Rectal smooth muscle tissue (tissue), 1 donor: ENCODE measurements around the gene DGCR6L.
"Not testable (repeated sequence)": the region's sequence is repeated elsewhere in the genome, so short reads cannot be mapped to it uniquely, and the experiment has no call there.

Experiments
- H3K27ac ChIP-seq: one replicate; pipeline ENCODE4 v1.7.0; 2013; ENCODE audit warnings: low read depth, low read length, inconsistent platforms
- H3K27me3 ChIP-seq: one replicate; pipeline ENCODE4 v1.7.0; 2013; ENCODE audit warnings: low read length; ENCODE audit not compliant: control insufficient read depth, insufficient read depth
- H3K36me3 ChIP-seq: one replicate; pipeline ENCODE4 v1.7.0; 2013; ENCODE audit warnings: low read length; ENCODE audit not compliant: control insufficient read depth, insufficient read depth
- H3K4me1 ChIP-seq: one replicate; pipeline ENCODE4 v1.7.0; 2013; ENCODE audit warnings: low read length; ENCODE audit not compliant: control insufficient read depth, insufficient read depth
- H3K4me3 ChIP-seq: one replicate; pipeline ENCODE4 v1.7.0; 2013; ENCODE audit warnings: low read length
- H3K9ac ChIP-seq: one replicate; pipeline ENCODE4 v1.7.0; 2013; ENCODE audit warnings: low read length

Gene DGCR6L

DNA sequence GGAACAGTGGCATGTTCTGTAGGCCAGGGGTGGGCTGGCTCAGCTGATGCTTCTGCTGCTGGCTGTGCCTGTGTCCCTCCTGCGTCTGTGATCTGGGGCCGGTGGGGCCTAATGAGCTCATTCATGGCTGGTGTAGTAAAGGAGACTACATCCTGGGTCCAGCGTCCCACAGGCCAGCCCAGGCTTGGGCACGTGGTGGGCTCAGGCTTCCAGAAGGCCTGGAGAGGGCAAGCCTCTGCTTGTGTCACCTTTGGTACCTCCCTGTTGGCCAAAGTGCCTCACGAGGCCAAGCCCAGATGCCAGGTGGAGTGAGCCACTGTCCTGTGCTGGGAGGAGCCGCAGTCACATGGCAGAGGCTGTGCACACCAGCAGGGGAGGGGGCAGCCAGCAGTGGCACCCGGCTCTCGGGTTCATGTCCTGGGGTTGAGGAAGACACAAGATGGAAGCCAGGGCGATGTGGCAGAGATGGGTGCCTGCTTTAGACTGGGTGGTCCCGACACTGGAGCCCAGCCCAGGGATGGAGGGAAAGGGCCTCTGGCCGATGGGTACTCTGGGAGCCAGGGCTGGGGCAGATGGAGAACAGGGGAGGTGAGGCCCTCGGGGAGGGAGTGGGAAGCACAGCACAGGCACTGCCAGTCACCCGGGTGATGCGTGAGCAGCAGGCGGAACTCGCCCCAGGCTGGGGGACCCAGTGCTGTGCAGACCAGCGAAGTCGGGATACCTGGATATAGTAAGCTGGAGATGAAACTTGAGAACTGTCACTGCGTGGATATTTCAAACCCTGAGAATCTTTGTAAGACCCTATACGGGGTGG lies 8.4 kb downstream of the DGCR6L start:
- H3K36me3 ChIP-seq, H3K27ac ChIP-seq, H3K4me1 ChIP-seq, H3K4me3 ChIP-seq, H3K9ac ChIP-seq, H3K27me3 ChIP-seq: not testable (repeated sequence)

DNA sequence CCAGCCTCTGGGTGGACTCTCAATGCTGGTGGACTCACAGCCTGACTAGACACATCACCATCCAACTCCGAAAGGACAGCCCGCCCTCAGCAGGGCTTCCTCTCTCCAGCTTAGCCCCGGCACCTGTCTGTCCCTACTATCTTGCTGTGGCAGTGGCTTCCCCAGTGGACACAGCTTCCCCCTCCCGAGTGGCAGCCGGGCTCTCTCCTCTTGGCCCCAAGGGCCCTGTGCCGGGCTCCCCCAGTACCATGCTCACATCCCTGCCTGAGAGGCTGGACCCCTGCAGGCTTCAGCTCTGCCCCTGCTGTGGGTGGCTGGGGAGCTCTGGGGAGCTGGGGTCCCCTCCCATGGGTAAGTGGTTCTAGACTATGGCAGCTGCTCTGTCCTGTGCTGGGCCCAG lies 9.1 kb downstream of the DGCR6L start:
- H3K4me3 ChIP-seq, H3K9ac ChIP-seq, H3K36me3 ChIP-seq, H3K27ac ChIP-seq, H3K27me3 ChIP-seq, H3K4me1 ChIP-seq: not testable (repeated sequence)

DNA sequence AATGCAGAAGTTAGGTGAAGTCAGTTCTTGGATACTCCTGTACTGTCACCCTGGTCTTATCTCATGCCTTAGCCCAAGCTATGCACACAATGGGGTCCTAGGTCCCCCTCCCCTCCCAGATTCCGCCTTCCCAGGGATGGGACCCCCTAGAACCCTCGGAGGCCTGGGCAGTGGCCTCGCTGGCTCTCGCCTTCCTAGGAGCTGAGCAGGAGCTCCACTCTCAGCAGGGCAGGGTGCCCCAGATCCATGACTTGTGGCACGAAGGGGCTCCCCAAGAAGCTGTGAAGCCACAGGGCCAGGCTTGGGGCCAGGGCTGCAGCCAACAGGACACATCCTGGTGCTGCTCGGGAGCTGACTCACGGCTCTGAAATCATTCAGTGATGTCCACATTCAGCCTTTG lies 9.7 kb downstream of the DGCR6L start:
- H3K27me3 ChIP-seq, H3K9ac ChIP-seq: not testable (repeated sequence)

DNA sequence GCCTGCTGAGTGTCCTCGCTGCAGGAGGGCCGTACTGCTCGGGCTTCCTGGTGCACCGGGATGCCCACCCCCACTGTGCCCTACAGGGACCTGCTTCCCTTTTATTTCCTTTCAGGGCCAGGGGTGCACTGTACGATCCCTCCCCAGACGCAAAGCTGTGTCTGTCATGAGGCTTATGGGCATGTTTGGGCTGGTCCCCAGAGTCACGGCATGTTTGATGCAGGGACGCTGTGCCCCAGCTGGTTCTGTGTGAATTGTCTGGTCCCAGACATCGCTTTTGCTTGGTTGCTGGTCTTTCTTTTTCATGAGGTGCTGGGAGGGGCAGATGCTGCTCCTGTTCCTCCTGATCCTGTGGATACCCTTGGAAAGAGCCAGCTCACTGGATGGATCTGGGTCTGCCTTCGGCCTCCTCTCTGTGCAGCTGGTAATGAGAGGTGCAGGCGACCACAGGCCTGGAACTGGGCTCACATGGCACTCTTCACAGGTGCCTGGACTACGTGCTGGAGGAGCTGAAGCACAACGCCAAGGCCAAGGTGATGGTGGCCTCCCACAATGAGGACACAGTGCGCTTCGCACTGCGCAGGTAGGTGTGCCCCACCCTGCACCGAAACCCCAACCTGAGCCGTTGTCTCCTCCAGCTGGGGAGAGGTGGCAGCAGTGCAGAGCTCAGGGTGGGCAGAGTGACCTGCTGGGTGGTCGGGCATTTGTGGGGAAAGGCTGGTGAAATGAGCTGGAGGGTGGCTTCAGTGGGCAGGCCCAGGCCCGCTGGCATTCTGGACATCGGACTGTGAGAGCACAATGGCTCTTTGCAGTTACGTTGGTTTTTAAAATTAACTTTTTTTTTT lies 10.8 kb downstream of the DGCR6L start:
- H3K27ac ChIP-seq, H3K9ac ChIP-seq, H3K36me3 ChIP-seq, H3K4me3 ChIP-seq, H3K27me3 ChIP-seq, H3K4me1 ChIP-seq: not testable (repeated sequence)

More for the DNA sequence above, 9.7 kb downstream of the DGCR6L start:
- H3K4me1 ChIP-seq, H3K27ac ChIP-seq, H3K36me3 ChIP-seq, H3K4me3 ChIP-seq: not testable (repeated sequence)

DNA sequence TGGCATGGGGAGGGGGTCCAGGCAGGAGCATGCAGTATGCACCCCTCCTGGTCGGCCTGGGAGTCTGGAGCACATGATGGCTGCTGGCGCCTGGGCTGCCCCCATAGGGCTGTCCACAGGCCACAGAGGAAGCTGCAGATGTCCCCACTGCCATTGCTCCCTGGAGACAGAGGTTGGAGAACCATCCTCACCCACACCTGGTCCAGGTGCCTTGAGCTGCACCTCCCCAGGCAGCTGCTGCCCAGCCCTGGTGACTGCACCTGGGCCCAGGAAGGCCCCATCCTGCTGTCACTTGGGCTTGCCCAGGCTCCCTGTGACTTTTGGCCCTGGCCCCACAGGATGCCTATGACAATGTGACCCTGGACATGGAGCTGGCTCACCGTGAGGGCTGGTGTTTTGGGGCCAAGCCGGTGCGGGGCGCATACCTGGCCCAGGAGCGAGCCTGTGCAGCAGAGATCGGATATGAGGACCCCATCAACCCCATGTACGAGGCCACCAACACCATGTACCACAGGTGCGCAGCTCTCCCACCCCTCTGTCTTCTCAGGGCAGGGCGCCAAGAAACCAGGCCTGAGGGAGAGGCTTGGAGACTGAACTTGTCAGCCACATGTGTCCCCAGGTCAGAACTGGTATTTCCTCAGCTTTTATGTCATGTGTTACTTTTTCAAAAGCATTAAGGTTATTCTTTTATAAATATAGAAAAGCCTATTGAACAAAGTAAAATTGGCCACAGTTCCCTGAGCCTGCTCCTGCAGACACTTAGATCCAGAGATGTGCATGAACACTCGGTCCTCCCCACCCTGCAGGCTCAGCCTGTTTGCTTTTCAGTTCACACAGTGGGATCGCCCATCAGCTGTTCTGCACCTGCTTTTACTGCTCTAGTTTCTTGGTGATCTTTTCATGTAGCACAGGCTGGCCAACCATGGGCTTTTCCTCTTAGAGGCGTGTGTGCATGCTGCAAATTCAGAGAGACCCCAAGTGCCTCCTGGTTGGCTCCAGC lies 12.1 kb downstream of the DGCR6L start:
- H3K4me3 ChIP-seq, H3K27ac ChIP-seq, H3K36me3 ChIP-seq, H3K9ac ChIP-seq, H3K4me1 ChIP-seq, H3K27me3 ChIP-seq: not testable (repeated sequence)

DNA sequence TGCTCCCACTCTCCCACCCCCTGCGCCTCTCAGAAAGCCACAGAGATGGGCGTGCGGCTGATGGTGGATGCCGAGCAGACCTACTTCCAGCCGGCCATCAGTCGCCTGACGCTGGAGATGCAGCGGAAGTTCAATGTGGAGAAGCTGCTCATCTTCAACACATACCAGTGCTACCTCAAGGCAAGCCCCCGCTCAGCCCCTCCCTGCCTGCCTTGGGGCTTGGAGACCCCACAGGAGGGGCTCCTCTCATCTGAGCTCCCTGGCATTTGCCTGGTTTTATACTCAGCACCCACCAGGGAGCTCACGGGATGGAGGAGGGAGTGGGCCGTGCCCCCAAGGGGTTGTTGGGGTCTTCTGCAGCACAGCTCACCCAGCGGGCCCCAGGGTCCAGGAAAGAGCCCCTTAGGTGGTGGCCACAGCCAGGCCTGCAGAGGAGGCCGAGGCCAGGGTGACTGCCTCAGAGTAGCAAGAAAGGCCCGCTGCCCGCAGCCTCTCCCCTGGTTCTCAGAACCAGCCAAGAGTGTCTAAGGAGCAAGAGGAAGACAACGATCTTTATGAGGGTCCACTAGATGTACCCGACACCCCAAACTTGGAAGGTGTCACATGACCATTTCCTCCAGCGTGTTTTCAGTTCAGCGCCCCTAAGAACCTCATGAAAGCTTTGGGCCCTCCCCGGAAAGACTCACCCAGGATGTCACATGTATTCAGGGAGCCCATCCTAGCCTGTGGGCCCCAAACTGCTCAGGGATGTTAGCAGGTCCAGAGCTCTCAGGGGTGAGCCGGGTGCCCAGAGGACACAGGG lies 13.0 kb downstream of the DGCR6L start:
- not testable (repeated sequence) for H3K4me1 ChIP-seq, H3K9ac ChIP-seq, H3K36me3 ChIP-seq, H3K4me3 ChIP-seq, H3K27me3 ChIP-seq, H3K27ac ChIP-seq

DNA sequence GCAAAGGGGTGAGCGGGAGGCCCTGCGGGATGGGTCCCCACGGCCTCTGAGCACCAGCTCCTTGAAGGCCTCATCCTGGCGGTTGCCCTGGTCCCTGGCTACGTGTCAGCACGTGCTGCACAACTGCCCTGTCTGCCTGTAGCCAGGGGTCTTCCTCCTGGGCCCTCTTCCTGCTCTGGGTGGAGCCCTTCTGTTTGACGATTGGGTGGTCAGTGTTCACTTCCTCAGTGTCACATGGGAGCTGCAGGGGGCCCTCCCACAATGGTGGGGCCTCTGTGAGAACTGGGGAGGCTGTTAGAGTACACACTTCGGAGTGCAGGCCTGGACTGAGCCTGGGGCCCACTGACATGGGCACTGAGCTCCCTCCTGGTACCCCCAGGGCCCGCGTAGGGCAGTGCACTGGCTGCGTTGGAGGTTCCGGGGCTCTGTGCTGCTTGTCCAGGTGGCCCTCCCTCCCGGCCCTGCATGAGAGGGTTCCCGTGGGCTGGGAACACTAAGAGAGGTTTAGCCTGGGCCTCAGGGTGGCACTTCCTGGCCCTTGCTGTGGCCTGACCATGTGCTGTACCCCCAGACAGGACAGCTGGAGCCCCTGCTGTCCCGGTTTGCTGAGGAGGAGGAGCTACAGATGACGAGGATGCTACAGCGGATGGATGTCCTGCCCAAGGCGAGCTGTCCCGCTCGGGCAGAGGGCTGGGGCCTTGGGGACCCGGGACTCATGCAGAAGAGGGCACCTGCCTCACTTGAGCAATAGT lies 13.8 kb downstream of the DGCR6L start:
- Histone ChIP-seq H3K4me3 (no peak overlapping the region), H3K4me1 (no peaks in the 10 kb centered on the region), H3K27ac (no peak overlapping the region), H3K9ac (no peak overlapping the region), H3K27me3 (peaks cover 3% of the 10 kb centered on the region), H3K36me3 (no peaks in the 10 kb centered on the region)

DNA sequence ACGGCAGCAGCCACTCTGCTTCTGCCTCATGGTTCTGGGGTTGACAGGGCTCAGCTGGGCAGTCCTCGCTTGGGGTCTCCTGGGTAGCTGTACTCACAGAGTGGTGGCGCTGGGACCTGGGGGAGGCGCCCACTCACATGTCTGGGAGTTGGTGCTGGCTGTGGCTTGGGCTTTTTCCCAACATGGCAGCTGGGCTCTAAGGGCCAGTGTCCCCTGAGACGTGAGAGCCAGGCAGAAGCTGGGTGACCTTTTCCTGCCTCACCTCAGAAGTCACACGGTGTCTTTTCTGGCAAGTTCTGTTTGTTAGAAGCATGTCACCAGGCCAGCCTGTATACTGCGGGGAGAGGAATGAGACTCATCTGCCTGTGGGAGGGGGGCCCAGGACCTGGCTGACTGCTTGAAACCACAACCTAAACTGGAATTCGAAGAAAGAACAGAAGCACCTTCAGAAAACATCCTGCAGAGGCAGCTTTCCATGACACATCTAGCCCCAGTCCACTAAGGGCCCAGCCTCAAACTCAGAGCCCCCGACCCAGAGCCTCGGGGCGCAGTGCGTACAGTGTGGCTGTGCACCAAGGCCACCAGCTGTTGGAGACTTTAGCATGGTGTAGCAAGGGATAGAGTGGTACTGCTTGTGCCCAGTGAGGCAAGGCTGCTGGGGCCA lies 14.5 kb downstream of the DGCR6L start:
- not testable (repeated sequence) for H3K36me3 ChIP-seq, H3K4me3 ChIP-seq, H3K9ac ChIP-seq, H3K27ac ChIP-seq, H3K4me1 ChIP-seq, H3K27me3 ChIP-seq

DNA sequence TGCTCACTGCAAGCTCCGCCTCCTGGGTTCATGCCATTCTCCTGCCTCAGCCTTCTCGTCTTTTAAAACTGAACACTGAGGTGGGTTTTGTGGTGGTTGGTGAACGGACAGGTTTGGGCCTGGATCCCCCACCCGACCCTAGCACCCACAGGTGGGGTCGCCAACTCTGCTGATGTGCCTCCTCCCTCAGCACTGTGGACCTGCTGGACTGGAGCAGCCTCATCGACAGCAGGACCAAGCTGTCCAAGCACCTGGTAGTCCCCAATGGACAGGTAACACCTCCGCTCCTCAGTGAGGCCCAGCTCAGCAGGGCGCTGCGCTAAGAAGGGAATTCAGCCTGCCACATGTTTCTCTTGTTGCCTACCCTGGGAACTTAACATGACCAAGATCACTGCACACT lies 15.2 kb downstream of the DGCR6L start:
- Histone ChIP-seq H3K36me3 (no peaks in the 10 kb centered on the region), H3K27ac (no peak overlapping the region), H3K4me3 (no peak overlapping the region), H3K9ac (no peak overlapping the region), H3K27me3 (peaks cover 3% of the 10 kb centered on the region), H3K4me1 (no peaks in the 10 kb centered on the region)

DNA sequence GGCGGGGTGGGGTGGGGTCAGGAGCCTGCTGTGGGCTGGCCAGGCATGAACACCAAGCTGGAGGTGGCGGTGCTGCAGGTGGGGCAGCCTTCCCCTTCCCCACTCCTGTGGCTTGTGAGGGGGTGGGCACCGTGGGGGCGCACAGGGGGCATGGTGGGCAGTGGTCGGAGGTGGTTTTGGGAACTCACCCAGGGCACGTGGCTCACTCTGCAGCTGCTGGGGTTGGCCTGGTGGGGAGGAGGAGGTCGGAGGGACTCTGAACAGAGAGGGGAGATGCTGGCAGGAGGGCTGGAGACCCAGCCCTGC lies 16.7 kb downstream of the DGCR6L start:
- not testable (repeated sequence) for H3K4me3 ChIP-seq, H3K27ac ChIP-seq, H3K9ac ChIP-seq, H3K27me3 ChIP-seq, H3K36me3 ChIP-seq, H3K4me1 ChIP-seq
